OCI-LY3 (cell line): ENCODE data around the gene BMP10.

Source experiments
- H2AFZ ChIP-seq: fragments of 200-600, 300-600 bp; shearing (Covaris generic); 2 replicates; pipeline ENCODE4 v1.6.0; 2014; ENCODE audit warnings: antibody characterized with exemption, low read depth, low read length
- H3K27ac ChIP-seq: fragments of 200-600, 300-600 bp; sonication (generic); 2 replicates; pipeline ENCODE4 v1.5.1; 2014; ENCODE audit warnings: mild to moderate bottlenecking, low read length, moderate library complexity, mixed read lengths
- H3K27me3 ChIP-seq: fragments of 200-600, 300-600 bp; sonication (generic); 2 replicates; pipeline ENCODE4 v1.6.1; 2014; ENCODE audit warnings: low read depth, low read length, mixed read lengths
- H3K36me3 ChIP-seq: fragments of 200-600, 300-600 bp; sonication (generic); replicated peaks from 2 replicates; pipeline ENCODE3; 2014; ENCODE audit warnings: low read depth, low read length, mixed read lengths
- H3K4me1 ChIP-seq: fragments of 300-600, 200-600 bp; sonication (generic); 2 replicates; pipeline ENCODE4 v1.6.1; 2014; ENCODE audit warnings: low read length, mixed read lengths
- H3K4me2 ChIP-seq: fragments of 200-600, 300-600 bp; sonication (generic); 2 replicates; pipeline ENCODE4 v1.6.1; 2014; ENCODE audit warnings: low read length, mixed read lengths
- H3K4me3 ChIP-seq: fragments of 300-600, 200-600 bp; sonication (generic); 2 replicates; pipeline ENCODE4 v1.5.1; 2014; ENCODE audit warnings: antibody characterized with exemption, mild to moderate bottlenecking, low read length, moderate library complexity
- H3K79me2 ChIP-seq: fragments of 300-600, 200-600 bp; shearing (Covaris generic); 2 replicates; pipeline ENCODE4 v1.6.1; 2014; ENCODE audit warnings: mild to moderate bottlenecking, low read length, mixed read lengths
- H3K9ac ChIP-seq: fragments of 300-600, 200-600 bp; shearing (Covaris generic); 2 replicates; pipeline ENCODE4 v1.6.0; 2014; ENCODE audit warnings: mild to moderate bottlenecking, low read length, moderate library complexity
- H3K9me3 ChIP-seq: fragments of 200-600, 300-600 bp; shearing (Covaris generic); 2 replicates; pipeline ENCODE4 v1.6.1; 2014; ENCODE audit warnings: low read length, mixed read lengths; ENCODE audit not compliant: insufficient read depth
- H4K20me1 ChIP-seq: fragments of 200-600, 300-600 bp; sonication (generic); 2 replicates; pipeline ENCODE4 v1.6.1; 2016; ENCODE audit warnings: low read length, mixed read lengths; ENCODE audit not compliant: insufficient read depth
- EZH2phosphoT487 ChIP-seq: fragments of 200-600 bp; shearing (Covaris generic); IDR thresholded peaks from 2 replicates; pipeline ENCODE4 v1.6.1; 2018; ENCODE audit warnings: antibody characterized with exemption, mixed run types, low read depth
- TF ChIP-seq, protein P1 (sequence below): fragments of 200-600, 300-600 bp; sonication (generic); IDR thresholded peaks from 2 replicates; pipeline ENCODE4 v1.5.1; 2014; ENCODE audit warnings: antibody characterized with exemption, low read length, low read depth

The BMP10 gene

DNA sequence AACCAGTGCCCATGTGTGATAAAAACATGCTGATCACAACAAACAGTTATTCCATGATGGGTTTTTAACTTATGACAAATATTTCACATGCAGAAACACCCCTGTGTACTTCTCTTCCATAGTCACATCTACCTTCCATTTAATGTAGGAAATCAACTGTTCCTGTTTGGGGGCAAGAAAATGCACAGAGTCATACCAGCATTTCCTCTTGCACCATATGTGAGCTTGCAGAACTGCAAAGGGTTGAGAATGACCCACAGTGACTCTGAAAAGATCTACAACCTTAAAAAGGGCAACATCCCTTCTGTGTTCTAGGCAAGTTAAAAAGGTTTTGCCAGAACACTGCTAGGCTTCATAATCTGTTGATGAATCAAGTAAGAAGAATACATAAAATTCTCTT lies 9.9 kb downstream of the BMP10 start:
- peak overlapping the region; percentile 36 for H3K4me2 ChIP-seq
- no peak overlapping the region for H3K27ac ChIP-seq
- no peaks in the 10 kb centered on the region for H3K9me3 ChIP-seq
- no peaks in the 10 kb centered on the region for H3K79me2 ChIP-seq
- H4K20me1 ChIP-seq = no peaks in the 10 kb centered on the region
- H3K4me3 ChIP-seq = no peak overlapping the region
- H3K9ac ChIP-seq = no peak overlapping the region
- no peaks in the 10 kb centered on the region for H3K36me3 ChIP-seq
- H2AFZ ChIP-seq = no peak overlapping the region
- TF ChIP-seq, protein P1, sequence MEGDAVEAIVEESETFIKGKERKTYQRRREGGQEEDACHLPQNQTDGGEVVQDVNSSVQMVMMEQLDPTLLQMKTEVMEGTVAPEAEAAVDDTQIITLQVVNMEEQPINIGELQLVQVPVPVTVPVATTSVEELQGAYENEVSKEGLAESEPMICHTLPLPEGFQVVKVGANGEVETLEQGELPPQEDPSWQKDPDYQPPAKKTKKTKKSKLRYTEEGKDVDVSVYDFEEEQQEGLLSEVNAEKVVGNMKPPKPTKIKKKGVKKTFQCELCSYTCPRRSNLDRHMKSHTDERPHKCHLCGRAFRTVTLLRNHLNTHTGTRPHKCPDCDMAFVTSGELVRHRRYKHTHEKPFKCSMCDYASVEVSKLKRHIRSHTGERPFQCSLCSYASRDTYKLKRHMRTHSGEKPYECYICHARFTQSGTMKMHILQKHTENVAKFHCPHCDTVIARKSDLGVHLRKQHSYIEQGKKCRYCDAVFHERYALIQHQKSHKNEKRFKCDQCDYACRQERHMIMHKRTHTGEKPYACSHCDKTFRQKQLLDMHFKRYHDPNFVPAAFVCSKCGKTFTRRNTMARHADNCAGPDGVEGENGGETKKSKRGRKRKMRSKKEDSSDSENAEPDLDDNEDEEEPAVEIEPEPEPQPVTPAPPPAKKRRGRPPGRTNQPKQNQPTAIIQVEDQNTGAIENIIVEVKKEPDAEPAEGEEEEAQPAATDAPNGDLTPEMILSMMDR = no peak
- no peak for TF ChIP-seq EZH2phosphoT487
- peaks cover 58% of the 10 kb centered on the region for H3K4me1 ChIP-seq
- H3K27me3 ChIP-seq = no peaks in the 10 kb centered on the region

DNA sequence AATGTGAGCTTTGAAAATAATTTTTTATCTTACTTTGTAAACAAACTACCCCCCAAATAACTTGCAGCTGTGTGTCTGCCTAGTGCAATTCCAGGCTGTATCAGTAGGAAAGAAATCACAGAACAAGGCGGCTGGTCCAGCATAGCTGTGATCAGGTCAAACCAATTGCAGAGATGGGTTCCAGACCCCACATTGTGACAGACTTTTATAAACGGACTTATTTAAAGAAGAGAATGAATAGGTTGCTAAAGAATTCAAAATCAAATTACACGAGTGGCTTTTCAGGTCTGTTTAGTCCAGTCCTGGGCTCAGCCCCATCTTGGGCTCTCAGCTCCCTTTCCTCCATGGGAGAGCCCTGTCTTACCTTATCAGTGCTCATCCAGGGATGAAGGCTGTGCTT lies 11.1 kb downstream of the BMP10 start:
- no peak for TF ChIP-seq EZH2phosphoT487
- TF ChIP-seq, protein P1 = no peak
- no peak overlapping the region for H3K4me3 ChIP-seq
- H3K36me3 ChIP-seq = no peaks in the 10 kb centered on the region
- H3K4me1 ChIP-seq = peaks cover 57% of the 10 kb centered on the region
- no peak overlapping the region for H3K4me2 ChIP-seq
- no peaks in the 10 kb centered on the region for H4K20me1 ChIP-seq
- no peaks in the 10 kb centered on the region for H3K27me3 ChIP-seq
- H2AFZ ChIP-seq = no peak overlapping the region
- no peaks in the 10 kb centered on the region for H3K9me3 ChIP-seq
- no peak overlapping the region for H3K9ac ChIP-seq
- no peaks in the 10 kb centered on the region for H3K79me2 ChIP-seq
- no peak overlapping the region for H3K27ac ChIP-seq

DNA sequence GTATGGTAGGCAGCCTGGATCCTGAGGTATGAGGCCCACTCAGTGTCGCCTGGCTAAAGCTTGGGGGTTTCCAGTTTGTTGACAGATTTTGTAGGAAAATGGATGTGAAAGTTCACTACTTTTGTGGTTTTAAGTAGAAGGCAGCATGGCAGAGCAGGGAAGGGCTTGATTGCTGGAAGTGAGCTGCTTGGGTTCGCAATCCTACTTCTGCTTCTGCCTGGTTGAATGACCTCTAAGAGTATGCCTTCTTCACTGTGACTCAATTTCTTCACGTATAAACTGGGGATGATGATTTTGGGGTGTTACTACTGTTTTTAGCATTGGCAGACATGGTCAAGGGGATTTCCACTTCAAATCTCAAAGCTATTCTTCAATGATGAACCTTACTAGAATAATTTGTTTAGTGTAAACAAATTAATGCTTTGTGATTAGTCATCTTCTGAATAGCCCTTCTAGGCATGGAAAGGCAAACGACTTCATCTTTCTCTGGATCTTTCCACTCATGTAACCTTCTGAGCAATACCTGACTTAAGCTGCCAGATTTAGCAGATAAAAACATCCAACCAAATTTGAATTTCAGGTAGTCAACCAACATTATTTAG lies 13.2 kb downstream of the BMP10 start:
- Histone ChIP-seq H3K36me3 (no peaks in the 10 kb centered on the region), H4K20me1 (no peaks in the 10 kb centered on the region), H3K4me3 (peak overlapping the region; percentile 60), H3K9me3 (no peaks in the 10 kb centered on the region), H3K27me3 (no peaks in the 10 kb centered on the region), H3K79me2 (no peaks in the 10 kb centered on the region), H3K27ac (peak overlapping the region; percentile 90), H3K9ac (peak overlapping the region; percentile 58), H3K4me2 (peak overlapping the region; percentile 81), H3K4me1 (peaks cover 57% of the 10 kb centered on the region), H2AFZ (no peak overlapping the region)
- no peak for TF ChIP-seq EZH2phosphoT487
- TF ChIP-seq, protein P1 = no peak

DNA sequence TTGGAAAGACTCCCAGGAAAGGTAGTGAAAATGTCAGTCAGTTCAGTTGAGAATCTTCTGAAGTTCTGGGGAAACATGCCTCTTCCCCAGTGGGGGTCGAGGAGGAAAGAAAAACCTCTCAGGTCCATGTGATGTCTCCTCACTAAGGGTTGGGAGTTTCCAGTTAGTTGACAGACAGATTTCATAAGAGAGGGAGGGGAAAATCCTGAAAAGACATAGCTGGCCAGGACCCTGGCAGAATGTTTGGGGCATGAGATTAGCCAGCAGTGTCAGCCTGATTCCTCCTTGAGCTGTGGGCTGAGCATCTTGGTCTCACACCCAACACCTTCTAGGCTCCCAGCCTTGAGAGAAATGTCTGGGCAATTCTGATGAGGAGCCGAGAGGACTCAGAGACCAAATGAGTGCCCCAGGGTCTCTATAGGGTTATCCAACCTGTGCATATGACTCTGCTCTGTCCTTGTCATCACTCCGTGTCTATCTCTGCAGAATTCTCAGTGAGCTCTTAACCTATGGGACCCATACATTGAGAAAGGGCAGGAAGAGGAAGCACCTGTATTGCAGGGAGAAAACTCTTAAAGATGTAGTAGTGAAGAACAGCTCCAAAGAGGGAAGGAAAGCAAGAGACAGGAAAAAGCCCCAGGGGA lies 13.9 kb downstream of the BMP10 start:
- Histone ChIP-seq H2AFZ (no peak overlapping the region), H3K9me3 (no peaks in the 10 kb centered on the region)

More for the DNA sequence above, 13.9 kb downstream of the BMP10 start:
- no peaks in the 10 kb centered on the region for H3K27me3 ChIP-seq
- H3K4me2 ChIP-seq = peak overlapping the region; percentile 81
- peaks cover 57% of the 10 kb centered on the region for H3K4me1 ChIP-seq
- no peaks in the 10 kb centered on the region for H3K79me2 ChIP-seq
- H4K20me1 ChIP-seq = no peaks in the 10 kb centered on the region
- H3K4me3 ChIP-seq = peak overlapping the region; percentile 38
- no peaks in the 10 kb centered on the region for H3K36me3 ChIP-seq
- TF ChIP-seq EZH2phosphoT487 = no peak
- TF ChIP-seq, protein P1 = no peak
- peak overlapping the region; percentile 90 for H3K27ac ChIP-seq
- H3K9ac ChIP-seq = peak overlapping the region; percentile 58
